ENCODE results near the gene C19orf81. TPM values are rescaled to one million over a fixed set of nuclear protein-coding genes. Genes with fewer than 3 reads are reported as not detected.

The C19orf81 gene
- total and polyA plus RNA-seq, 2 of the 4 experiments (the other 2 are of a cell fraction), result 0.31 TPM; not detected in 1

DNA sequence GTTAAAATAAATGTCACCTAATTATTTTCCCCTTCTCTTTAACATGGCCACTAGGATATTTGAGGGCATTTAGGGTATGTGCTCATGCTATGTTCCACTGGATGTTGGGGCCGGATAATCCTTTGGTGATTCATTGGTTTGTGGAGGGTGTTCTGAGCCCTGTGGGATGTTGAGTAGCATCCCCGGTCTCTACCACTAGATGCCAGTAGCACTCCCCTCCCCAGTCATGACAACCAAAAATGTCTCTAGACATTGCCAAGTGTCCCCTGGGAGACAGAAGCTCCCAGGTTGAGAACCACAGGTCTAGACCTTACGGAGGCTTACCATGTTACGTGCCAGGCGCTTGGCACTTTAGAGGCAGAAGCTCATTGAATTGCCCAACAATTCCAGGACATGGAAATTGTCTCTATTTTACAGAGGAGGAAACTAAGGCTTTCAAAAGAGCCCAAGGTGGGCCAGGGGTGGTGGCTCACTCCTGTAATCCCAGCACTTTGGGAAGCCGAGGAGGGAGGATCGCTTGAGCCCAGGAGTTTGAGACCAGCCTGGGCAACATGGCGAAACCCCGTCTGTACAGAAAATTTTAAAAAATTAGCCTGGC lies 56.3 kb downstream of the C19orf81 start (continued):
- peak; percentile 87 for TF ChIP-seq RAD21 (IDR thresholded peaks at IDR 0.05; ENCODE audit: low read length)

DNA sequence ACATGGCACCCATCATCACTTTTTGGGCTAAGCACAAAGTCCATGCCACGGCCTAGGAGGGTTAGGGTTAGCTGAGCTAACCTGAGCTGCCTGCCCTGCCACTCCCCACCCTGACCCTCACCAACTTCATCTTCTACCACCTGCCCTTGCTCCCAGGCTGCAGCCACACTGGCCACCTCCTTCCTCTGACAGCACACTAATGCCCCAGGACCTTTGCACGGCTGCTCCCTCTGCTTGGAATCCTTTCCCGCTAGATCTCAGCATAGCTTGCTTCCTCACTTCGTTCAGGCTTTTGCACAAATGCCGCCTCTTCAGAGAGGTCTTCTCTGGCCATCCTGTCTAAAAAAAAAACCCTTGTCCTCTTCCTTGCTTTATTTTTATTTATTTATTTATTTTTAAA lies 57.1 kb downstream of the C19orf81 start:
- H2AK9ac ChIP-seq (replicated peaks; ENCODE audit: low read depth, low read length, poor library complexity), result no peak overlapping the region
- no peak for TF ChIP-seq RFX5 (IDR thresholded peaks at IDR 0.05; ENCODE audit: low read depth, low read length)
- TF ChIP-seq MAFK (IDR thresholded peaks at IDR 0.05; ENCODE audit: low read depth, low read length), result no peak
- TF ChIP-seq FOS (IDR thresholded peaks at IDR 0.05; ENCODE audit: low read depth, low read length), result no peak
- TF ChIP-seq RCOR1 (IDR thresholded peaks at IDR 0.05; ENCODE audit: insufficient replicate concordance, low read length), result no peak
- TF ChIP-seq CHD1 (IDR thresholded peaks at IDR 0.05; ENCODE audit: low read depth, low read length), result no peak
- TF ChIP-seq, protein P1, sequence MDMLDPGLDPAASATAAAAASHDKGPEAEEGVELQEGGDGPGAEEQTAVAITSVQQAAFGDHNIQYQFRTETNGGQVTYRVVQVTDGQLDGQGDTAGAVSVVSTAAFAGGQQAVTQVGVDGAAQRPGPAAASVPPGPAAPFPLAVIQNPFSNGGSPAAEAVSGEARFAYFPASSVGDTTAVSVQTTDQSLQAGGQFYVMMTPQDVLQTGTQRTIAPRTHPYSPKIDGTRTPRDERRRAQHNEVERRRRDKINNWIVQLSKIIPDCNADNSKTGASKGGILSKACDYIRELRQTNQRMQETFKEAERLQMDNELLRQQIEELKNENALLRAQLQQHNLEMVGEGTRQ (IDR thresholded peaks at IDR 0.05; ENCODE audit: low read depth, low read length), result no peak
- no peak for TF ChIP-seq MXI1 (IDR thresholded peaks at IDR 0.05; ENCODE audit: borderline replicate concordance, low read depth, low read length)
- no peak for TF ChIP-seq BHLHE40 (IDR thresholded peaks at IDR 0.05; ENCODE audit: low read depth, low read length)
- TF ChIP-seq, protein P2, sequence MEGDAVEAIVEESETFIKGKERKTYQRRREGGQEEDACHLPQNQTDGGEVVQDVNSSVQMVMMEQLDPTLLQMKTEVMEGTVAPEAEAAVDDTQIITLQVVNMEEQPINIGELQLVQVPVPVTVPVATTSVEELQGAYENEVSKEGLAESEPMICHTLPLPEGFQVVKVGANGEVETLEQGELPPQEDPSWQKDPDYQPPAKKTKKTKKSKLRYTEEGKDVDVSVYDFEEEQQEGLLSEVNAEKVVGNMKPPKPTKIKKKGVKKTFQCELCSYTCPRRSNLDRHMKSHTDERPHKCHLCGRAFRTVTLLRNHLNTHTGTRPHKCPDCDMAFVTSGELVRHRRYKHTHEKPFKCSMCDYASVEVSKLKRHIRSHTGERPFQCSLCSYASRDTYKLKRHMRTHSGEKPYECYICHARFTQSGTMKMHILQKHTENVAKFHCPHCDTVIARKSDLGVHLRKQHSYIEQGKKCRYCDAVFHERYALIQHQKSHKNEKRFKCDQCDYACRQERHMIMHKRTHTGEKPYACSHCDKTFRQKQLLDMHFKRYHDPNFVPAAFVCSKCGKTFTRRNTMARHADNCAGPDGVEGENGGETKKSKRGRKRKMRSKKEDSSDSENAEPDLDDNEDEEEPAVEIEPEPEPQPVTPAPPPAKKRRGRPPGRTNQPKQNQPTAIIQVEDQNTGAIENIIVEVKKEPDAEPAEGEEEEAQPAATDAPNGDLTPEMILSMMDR (conservative IDR thresholded peaks at IDR 0.05; ENCODE audit: low read depth, low read length), result no peak
- no peak for TF ChIP-seq RAD21 (IDR thresholded peaks at IDR 0.05; ENCODE audit: low read length)
- no peak for TF ChIP-seq ELK1 (IDR thresholded peaks at IDR 0.05; ENCODE audit: borderline replicate concordance, low read depth, low read length)
- no peak for TF ChIP-seq NFE2L2 (IDR thresholded peaks at IDR 0.05; ENCODE audit: low read depth, low read length)
- no peak for TF ChIP-seq SMC3 (IDR thresholded peaks at IDR 0.05; ENCODE audit: low read depth, low read length)
- dilution Hi-C loops (cut with HindIII; ENCODE audit: low sequenced_read_pairs, unreplicated experiment), result no loop called here
- DNase-seq, result no peak
- ChIA-PET POLR2A (ENCODE audit: unreplicated experiment) (no interaction called here), CTCF (no interaction called here)
- no peak overlapping the region for H3K18ac ChIP-seq (ENCODE audit: low read depth, low read length)
- H3K36me3 ChIP-seq (ENCODE audit: control insufficient read depth, insufficient read depth, low read length), result no peaks in the 10 kb centered on the region; the same call in 1 of the 2 replicates
- no peaks in the 10 kb centered on the region for H3K9me3 ChIP-seq (ENCODE audit: control insufficient read depth, insufficient read depth, low read length)
- 0 out of 2 replicates have a peak, but pooled peaks cover 3% of the 10 kb centered on the region for H3K9me1 ChIP-seq (ENCODE audit: insufficient read depth, low read length)
- H3K27ac ChIP-seq (ENCODE audit: insufficient read depth, low read length), result no peak overlapping the region
- H3K4me2 ChIP-seq (ENCODE audit: low read depth, low read length), result no peak overlapping the region
- H4K8ac ChIP-seq (ENCODE audit: low read depth in 2 of 2, low read length in 2 of 2), result no peak overlapping the region
- H3K4ac ChIP-seq (ENCODE audit: low read depth, low read length), result no peak overlapping the region
- no peak overlapping the region for H3K9ac ChIP-seq (ENCODE audit: low read depth, low read length)
- in situ Hi-C loops (cut with MboI; ENCODE audit: low sequenced_read_pairs), result loop anchor here (5.0 to 10.0 kb wide), 2 partner anchors 71 to 342 kb away; partner anchors contain the start of gene NAPSA
- no peak overlapping the region for H2AFZ ChIP-seq (replicated peaks; ENCODE audit: low read length, poor library complexity)
- H4K20me1 ChIP-seq (ENCODE audit: insufficient read depth, low read length), result no peaks in the 10 kb centered on the region
- intact Hi-C loops (cut with micrococcal nuclease), result no loop called here
- WGBS, 2 experiments (ENCODE audit: extremely low coverage in 2 of 2, insufficient read length in 1 of 2), result 36% methylated on average over 2 of the region's 5 CpGs; no CpG with 5 or more reads in 1 of the 2 experiments
- H2BK5ac ChIP-seq (ENCODE audit: low read depth, low read length, poor library complexity, severe bottlenecking), result no peak overlapping the region
- no peak overlapping the region for H3K14ac ChIP-seq (replicated peaks; ENCODE audit: low read depth, low read length)
- no peaks in the 10 kb centered on the region for H3K27me3 ChIP-seq (ENCODE audit: control insufficient read depth, insufficient read depth, low read length)
- H2BK20ac ChIP-seq (ENCODE audit: low read depth, low read length), result no peak overlapping the region
- peaks cover 1% of the 10 kb centered on the region; the same call in 1 of the 2 replicates for H3K4me1 ChIP-seq (ENCODE audit: control insufficient read depth, insufficient read depth, low read length)
- H3K79me1 ChIP-seq (ENCODE audit: low read depth in 1 of 2, low read length in 2 of 2), result no peaks in the 10 kb centered on the region
- no peak overlapping the region for H4K5ac ChIP-seq (ENCODE audit: low read depth, low read length)
- no peak overlapping the region for H2BK120ac ChIP-seq (ENCODE audit: low read depth, low read length)
- no peak overlapping the region for H4K91ac ChIP-seq (ENCODE audit: insufficient read depth, low read depth, low read length)
- BruUV-seq (replicated peaks), result no TSS peak
- H3K4me3 ChIP-seq (ENCODE audit: insufficient read depth, low read depth, low read length), result no peak overlapping the region
- no peak for ATAC-seq (ENCODE audit: low read depth)
- H3K56ac ChIP-seq (ENCODE audit: extremely low read depth, insufficient read depth, low read length), result no peak overlapping the region
- H2BK15ac ChIP-seq (ENCODE audit: low read depth, low read length), result no peak overlapping the region
- no peak overlapping the region for H3K23ac ChIP-seq (ENCODE audit: low read depth, low read length)
- no peak overlapping the region for H2AK5ac ChIP-seq (ENCODE audit: low read depth, low read length)
